Measurements from ENCODE around the gene LHFPL3. TPM values are rescaled to one million over a fixed set of nuclear protein-coding genes. Genes with fewer than 3 reads are reported as not detected.

LHFPL3 gene
- total RNA-seq, 4 donors from 2014 or later, result not detected

DNA sequence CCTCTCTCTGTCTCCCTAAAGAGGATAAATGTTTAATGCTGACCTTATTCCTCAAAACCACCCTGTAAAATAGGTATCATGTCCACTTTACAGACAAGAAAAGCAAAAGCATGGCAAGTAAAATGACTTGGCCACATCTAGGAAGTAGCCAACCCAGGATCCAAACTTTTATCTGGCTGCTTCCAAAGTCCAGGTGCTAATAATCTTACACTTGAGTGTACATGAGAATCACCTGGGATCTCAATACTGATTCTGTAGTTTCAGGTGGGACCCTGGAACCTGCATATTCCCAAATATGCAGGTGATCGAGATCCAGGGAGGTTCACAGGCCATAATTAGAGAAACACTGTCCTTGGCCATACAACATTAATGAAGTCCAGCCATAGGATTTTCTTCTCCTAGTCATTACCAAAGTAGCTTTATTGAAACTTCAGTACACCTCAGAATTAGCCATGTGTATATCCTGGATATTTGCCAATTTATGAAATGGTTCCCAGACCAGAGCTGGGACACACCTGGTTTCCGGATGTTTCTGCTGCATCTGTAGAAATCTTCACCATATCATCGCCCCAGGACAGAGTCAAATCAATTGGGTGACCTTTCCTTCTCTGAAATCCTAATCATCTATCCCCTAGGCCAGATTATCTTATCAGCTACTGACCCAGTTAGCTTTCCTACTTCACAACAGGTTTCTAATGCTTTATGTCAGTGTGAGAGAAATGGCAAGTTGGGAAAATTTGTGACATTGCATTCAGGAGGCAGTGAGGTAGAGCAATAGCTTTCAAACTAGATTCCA is 566.5 kb downstream of the LHFPL3 start:
- WGBS, 2 donors, result 83 to 93% methylated on average over 3 of the region's 3 CpGs
- no peaks in the 10 kb centered on the region for H3K4me1 ChIP-seq
- no peak overlapping the region for H3K27ac ChIP-seq
- intact Hi-C loops (cut with DNase I), result no loop called here
- H3K36me3 ChIP-seq, result no peaks in the 10 kb centered on the region
- H3K27me3 ChIP-seq, result peaks cover 0 to 3% (median 0%) of the 10 kb centered on the region in 4 donors
- TF ChIP-seq, protein P1, sequence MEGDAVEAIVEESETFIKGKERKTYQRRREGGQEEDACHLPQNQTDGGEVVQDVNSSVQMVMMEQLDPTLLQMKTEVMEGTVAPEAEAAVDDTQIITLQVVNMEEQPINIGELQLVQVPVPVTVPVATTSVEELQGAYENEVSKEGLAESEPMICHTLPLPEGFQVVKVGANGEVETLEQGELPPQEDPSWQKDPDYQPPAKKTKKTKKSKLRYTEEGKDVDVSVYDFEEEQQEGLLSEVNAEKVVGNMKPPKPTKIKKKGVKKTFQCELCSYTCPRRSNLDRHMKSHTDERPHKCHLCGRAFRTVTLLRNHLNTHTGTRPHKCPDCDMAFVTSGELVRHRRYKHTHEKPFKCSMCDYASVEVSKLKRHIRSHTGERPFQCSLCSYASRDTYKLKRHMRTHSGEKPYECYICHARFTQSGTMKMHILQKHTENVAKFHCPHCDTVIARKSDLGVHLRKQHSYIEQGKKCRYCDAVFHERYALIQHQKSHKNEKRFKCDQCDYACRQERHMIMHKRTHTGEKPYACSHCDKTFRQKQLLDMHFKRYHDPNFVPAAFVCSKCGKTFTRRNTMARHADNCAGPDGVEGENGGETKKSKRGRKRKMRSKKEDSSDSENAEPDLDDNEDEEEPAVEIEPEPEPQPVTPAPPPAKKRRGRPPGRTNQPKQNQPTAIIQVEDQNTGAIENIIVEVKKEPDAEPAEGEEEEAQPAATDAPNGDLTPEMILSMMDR (IDR thresholded peaks at IDR 0.05), result no peak
- no peak for TF ChIP-seq POLR2A (IDR thresholded peaks at IDR 0.05)
- H3K4me3 ChIP-seq, result no peak overlapping the region
- no peak for DNase-seq
- no peaks in the 10 kb centered on the region for H3K9me3 ChIP-seq

DNA sequence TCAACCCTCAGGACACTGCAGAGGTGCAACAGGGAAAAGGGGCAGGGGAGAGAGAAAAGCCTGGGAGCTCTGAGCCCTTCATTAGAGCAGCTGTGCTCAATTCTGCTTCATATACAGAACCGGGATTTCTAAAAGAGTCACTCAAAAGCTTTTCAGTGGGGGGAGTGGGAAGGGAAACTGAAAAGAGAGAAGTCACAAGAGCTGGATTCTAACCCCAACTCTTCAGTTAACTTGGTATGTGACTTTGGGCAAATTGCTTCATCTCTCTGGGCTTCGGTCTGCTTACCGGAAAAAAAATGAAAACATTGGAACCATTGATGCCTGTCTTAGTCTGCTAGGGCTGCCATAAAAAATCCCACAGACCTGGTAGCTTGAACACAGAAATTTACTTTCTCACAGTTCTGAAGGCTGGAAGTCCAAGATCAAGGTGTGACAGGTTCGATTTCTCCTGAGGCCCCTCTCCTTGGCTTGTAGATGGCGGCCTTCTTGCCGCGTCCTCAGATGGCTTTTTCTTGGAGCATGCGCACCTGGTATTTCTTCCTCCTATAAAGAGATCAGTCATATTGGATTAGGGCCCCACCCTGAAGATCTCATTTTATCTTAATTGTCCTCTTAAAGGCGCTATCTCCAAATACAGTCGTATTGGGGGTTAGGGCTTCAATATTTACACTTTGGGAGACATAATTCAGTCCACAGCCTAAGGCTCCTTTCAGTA is 567.3 kb downstream of the LHFPL3 start:
- no peak for DNase-seq
- Histone ChIP-seq H3K4me3 (no peak overlapping the region), H3K27me3 (peaks cover 0 to 3% (median 0%) of the 10 kb centered on the region in 4 donors), H3K9me3 (no peaks in the 10 kb centered on the region), H3K4me1 (no peaks in the 10 kb centered on the region), H3K36me3 (no peaks in the 10 kb centered on the region), H3K27ac (no peak overlapping the region)
- no peak for TF ChIP-seq POLR2A (IDR thresholded peaks at IDR 0.05)
- TF ChIP-seq, protein P1 (IDR thresholded peaks at IDR 0.05), result no peak
- 89 to 92% methylated on average over 10 of the region's 10 CpGs for WGBS, 2 donors
- intact Hi-C loops (cut with DNase I), result no loop called here

DNA sequence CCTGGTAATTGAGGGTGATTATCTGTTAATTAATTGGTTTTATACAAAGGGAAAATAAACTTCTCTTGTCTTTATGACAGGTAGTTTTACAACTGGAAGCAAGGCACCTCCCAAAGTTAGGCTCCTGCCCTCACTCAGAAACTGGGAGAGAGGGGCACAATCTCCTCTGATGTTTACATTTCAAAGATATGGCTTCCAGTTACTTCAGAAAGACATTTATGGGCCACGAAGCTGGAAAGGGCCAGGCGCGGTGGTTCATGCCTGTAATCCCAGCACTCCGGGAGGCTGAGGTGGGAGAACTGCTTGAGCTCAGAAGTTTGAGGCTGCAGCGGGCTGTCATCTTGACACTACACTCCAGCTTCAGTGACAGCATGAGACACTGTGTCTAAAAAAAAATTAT is 570.0 kb downstream of the LHFPL3 start:
- intact Hi-C loops (cut with DNase I), result no loop called here
- DNase-seq, result no peak
- H3K9me3 ChIP-seq, result no peaks in the 10 kb centered on the region
- 53 to 100% methylated on average over 1 to 4 of the region's 5 CpGs for WGBS, 2 donors
- no peak for TF ChIP-seq POLR2A (IDR thresholded peaks at IDR 0.05)
- TF ChIP-seq, protein P1 (IDR thresholded peaks at IDR 0.05), result no peak
- no peak overlapping the region for H3K27ac ChIP-seq
- no peaks in the 10 kb centered on the region for H3K36me3 ChIP-seq
- no peak overlapping the region for H3K4me3 ChIP-seq
- H3K4me1 ChIP-seq, result no peaks in the 10 kb centered on the region
- peaks cover 0 to 3% (median 0%) of the 10 kb centered on the region in 4 donors for H3K27me3 ChIP-seq

DNA sequence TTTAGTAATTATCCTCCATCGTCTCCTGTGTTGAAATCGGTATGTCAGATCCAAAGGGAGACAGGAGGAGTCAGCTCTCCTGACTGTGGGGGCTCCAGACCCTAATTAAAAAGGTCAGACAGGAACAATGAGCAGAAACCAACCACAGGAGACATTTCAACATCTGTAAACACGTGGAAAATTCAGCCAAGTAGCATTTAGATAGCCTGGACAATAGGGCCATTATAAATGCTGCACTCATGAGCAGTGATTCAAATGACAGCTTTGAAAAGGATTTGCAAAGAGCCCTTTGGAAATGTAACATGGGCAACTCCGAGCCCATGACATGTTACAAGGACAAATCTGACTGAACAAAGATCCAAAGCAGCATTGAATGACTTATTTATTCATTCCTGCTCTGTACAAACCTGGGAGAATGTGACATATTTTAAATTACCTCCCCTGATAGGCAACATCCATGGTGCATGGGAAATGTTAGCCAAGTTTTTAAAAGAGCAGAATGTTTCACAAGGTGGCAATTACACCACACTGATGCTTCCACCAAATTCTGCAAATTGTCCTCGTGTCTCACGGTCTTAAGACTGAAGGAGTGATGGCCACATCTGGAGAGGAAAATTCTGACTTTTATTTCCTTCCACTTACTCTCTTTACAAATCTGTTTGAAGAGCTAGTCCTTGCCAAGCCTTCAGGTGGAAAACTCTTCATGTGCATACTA is 572.3 kb downstream of the LHFPL3 start:
- intact Hi-C loops (cut with DNase I), result no loop called here
- Histone ChIP-seq H3K4me3 (no peak overlapping the region), H3K36me3 (no peaks in the 10 kb centered on the region), H3K4me1 (no peaks in the 10 kb centered on the region), H3K27ac (no peak overlapping the region), H3K27me3 (no peaks in the 10 kb centered on the region), H3K9me3 (no peaks in the 10 kb centered on the region)
- 43 to 67% methylated on average over 6 of the region's 6 CpGs for WGBS, 2 donors
- TF ChIP-seq, protein P1 (IDR thresholded peaks at IDR 0.05), result no peak
- no peak for TF ChIP-seq POLR2A (IDR thresholded peaks at IDR 0.05)
- no peak for DNase-seq

DNA sequence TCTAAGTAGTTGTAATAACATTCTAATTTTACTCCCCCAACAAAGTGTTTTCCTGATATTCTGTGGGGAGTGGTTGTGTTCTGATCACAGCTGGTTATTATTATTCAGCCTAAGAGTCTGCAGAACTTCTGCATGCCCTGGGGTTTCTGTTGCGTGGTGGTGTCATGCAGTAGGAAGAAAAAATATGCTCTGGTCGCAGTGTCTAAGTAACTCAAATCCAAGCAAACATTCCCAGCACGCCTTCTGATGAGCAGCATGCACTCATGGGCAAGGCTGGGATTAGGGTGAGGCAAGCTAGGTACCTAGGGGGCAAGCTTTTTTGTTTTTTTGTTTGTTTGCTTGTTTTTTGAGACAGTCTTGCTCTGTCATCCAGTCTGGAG is 572.8 kb downstream of the LHFPL3 start:
- Histone ChIP-seq H3K4me3 (no peak overlapping the region), H3K4me1 (no peaks in the 10 kb centered on the region), H3K27me3 (no peaks in the 10 kb centered on the region), H3K27ac (no peak overlapping the region), H3K9me3 (no peaks in the 10 kb centered on the region), H3K36me3 (no peaks in the 10 kb centered on the region)
- no peak for DNase-seq
- intact Hi-C loops (cut with DNase I), result no loop called here
- 61 to 79% methylated on average over 3 of the region's 3 CpGs for WGBS, 2 donors
- TF ChIP-seq, protein P1 (IDR thresholded peaks at IDR 0.05), result no peak
- no peak for TF ChIP-seq POLR2A (IDR thresholded peaks at IDR 0.05)

Measured in esophagus squamous epithelium (tissue), 5 donors.